Posterior cingulate gyrus (tissue), 11 donors: ENCODE measurements around the gene TSHZ1.
"Not testable (repeated sequence)": the region's sequence is repeated elsewhere in the genome, so short reads cannot be mapped to it uniquely, and the experiment has no call there.

ENCODE experiments used
- DNase-seq, 10 donors: peaks; one replicate each; pipeline versions ENCODE4 v3.0.0 to v3.0.0-alpha.2; 2020 to 2021; ENCODE audit warnings: mixed read lengths in 3 of 10
- intact Hi-C: fragments of 100-400 bp; cut with DNase I; formaldehyde crosslinking; loops from one replicate; pipeline ENCODE4 v1.15.1; 2023

Gene TSHZ1

GRCh38 chr18:75290737-75291358, 80.3 kb downstream of the TSHZ1 start:
- intact Hi-C loops = no loop called here
- no peak for DNase-seq

- intact Hi-C loops = no loop called here
- DNase-seq = no peak
Measured at GRCh38 chr18:75291460-75291859, 80.9 kb downstream of the TSHZ1 start.

GRCh38 chr18:75293591-75293990, 83.0 kb downstream of the TSHZ1 start:
- DNase-seq = no peak
- intact Hi-C loops = no loop called here

DNA sequence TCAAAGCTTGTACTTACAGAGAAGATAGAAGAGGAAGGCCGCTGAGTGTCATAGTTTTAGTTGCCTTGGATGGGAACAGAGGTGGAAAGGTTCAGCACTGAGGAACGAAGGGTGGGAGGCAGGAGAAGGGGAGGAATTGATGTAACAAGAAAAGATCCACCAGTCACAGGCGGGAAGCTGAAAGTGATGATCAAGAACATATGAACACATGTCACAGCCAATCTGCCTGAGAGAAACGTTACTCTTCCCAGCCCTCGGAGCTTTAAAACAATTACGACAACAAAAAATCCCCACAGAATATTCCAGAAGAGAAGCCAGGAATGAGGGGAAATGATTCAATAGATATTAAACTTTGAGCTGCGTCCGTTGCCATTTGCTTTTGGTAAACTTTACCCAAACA, 87.1 kb downstream of the TSHZ1 start:
- no peak for DNase-seq
- intact Hi-C loops = no loop called here

- peak in 1 of 10 donors; percentile 67 for DNase-seq
- intact Hi-C loops = no loop called here
Measured at GRCh38 chr18:75304678-75305557, 94.3 kb downstream of the TSHZ1 start.

- intact Hi-C loops = no loop called here
- DNase-seq = no peak
Measured at GRCh38 chr18:75305984-75306383, 95.4 kb downstream of the TSHZ1 start.

DNA sequence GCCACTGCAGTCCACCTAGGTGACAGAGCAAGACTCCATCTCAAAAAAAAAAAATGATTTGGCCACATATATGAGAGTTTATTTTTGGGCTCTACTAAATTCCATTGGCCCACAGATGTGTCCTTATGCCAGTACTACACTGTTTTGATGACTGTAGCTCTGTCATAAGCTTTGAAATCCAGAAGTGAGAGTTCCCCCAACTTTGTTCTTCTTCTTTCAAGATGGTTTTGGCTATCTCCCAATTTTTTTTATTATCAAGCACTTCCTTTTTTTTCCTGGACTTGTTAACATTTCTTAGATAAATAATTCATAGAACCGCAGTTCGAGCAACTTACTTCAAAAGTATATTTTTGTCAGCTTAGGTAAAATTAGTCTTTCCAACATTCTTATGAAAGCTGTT, 96.9 kb downstream of the TSHZ1 start:
- DNase-seq = no peak
- intact Hi-C loops = no loop called here

DNA sequence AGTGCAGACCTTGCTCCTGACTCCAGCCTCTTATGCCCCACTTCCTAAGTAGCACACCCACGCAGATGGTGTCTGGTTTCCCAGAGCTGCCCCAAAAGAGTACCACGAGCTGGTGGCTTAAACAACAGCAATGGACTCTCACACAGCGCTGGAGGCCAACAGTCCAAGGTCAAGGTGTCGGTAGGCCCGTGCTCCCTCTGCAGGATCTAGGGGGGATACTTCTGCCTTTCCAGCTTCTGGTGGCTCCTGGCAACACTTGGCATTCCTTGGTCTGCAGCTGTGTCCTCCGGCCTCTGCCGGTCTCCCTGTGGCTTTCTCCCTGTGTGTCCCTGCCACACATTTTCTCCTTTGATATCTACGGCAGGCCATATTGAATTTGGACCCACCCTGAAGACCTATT, 99.0 kb downstream of the TSHZ1 start:
- intact Hi-C loops = no loop called here

DNA sequence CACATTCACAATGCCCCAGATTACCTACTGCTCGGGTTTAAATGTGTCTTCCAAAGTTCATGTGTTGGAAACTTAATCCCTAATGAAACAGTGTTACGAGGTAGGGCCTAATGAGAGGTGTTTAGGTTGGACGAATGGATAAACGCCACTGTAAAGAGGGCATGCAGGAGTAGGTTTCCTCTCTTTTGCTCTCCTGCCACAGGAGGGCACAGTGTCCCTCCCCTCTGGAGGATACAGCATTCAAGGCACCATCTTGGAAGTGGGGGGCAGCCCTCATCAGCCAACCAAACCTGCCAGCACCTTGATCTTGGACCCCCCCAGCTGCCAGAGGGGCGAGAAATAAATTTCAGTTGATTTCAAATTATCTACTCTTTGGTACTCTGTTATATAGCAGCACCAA, 103.5 kb downstream of the TSHZ1 start:
- no peak for DNase-seq
- intact Hi-C loops = no loop called here

More for the DNA sequence above, 99.0 kb downstream of the TSHZ1 start:
- peak in 1 of 10 donors; percentile 48 for DNase-seq

- intact Hi-C loops = no loop called here
Measured at GRCh38 chr18:75314606-75315005, 104.0 kb downstream of the TSHZ1 start.

GRCh38 chr18:75316223-75316622, 105.6 kb downstream of the TSHZ1 start:
- intact Hi-C loops = no loop called here
- no peak for DNase-seq

More at GRCh38 chr18:75314606-75315005, 104.0 kb downstream of the TSHZ1 start:
- no peak for DNase-seq

- intact Hi-C loops = no loop called here
- DNase-seq = no peak
Measured at GRCh38 chr18:75316826-75317225, 106.2 kb downstream of the TSHZ1 start.

DNA sequence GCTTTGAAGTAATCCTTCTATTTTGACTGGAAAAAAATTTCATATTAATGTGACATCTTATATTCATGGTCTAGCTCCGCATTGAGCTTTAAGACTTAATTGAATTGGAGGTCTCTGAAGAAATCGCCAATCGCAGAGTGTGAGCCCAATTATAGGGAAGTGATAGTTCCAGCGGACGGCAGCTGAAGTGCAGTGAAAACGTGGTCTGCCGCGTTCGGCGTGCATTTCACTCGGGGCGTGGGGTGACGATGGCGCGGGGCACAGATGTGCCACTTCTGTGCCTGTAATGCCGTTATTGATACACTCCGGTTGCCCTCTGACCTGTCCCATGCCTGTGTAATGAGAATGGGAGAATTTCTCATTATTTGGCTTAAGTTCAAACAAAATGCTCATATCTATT, 106.7 kb downstream of the TSHZ1 start:
- intact Hi-C loops = no loop called here
- DNase-seq = peak in 1 of 10 donors; percentile 77

- DNase-seq = no peak
- intact Hi-C loops = no loop called here
Measured at GRCh38 chr18:75317703-75318102, 107.1 kb downstream of the TSHZ1 start.

- DNase-seq = peak in 1 of 10 donors; percentile 69
- intact Hi-C loops = no loop called here
Measured at GRCh38 chr18:75319905-75320304, 109.3 kb downstream of the TSHZ1 start.

DNA sequence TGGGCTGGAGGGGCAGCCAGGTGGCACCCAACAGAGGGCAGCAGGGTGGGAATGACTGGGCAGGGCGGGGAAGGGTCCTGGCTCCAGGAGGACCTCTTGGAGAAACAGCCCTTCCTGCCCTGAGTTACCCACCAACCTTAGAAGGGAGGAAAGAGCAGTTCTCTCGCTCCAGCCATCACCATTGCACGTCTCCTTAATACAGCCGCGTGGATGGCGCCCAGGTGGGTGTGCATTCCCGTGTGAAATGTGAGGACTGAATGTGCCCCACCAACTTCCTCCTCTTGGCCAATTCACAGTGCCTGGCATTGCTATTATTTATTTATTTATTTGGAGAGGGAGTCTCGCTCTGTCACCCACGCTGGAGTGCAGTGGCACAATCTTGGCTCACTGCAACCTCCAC, 109.9 kb downstream of the TSHZ1 start:
- intact Hi-C loops = no loop called here

GRCh38 chr18:75321431-75321830, 110.8 kb downstream of the TSHZ1 start:
- DNase-seq = no peak
- intact Hi-C loops = no loop called here

More for the DNA sequence above, 109.9 kb downstream of the TSHZ1 start:
- DNase-seq = peak in 1 of 10 donors; percentile 63

GRCh38 chr18:75322206-75322605, 111.6 kb downstream of the TSHZ1 start:
- intact Hi-C loops = no loop called here
- peak in 1 of 10 donors; percentile 67 for DNase-seq

GRCh38 chr18:75323821-75324585, 113.4 kb downstream of the TSHZ1 start:
- DNase-seq = no peak
- intact Hi-C loops = no loop called here

DNA sequence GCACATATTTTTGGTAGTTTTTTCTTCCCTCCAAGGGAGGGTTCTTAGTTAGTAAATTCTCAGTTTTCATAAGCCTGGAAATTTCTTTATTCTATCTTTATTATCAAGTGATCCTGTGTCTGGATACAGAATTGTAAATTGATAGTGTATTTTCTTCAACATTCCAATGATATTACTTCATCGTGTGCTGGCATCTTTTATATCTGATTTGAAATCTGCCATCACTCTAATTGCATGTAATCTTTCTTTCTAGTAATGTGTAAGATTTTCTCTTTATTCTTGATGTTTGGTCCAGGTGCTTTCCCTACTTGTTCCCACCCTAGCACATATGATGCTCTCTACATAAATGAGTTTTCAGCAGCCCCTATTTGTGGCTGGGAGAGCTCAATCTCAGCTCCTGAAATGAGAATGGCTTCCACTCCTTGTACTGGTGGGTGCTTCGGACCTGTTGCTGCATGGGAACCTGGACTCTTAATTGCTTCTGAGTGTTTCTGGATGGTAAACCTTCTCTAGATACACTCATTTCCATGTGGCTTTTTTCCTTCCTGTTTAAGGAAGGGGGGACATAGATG, 114.2 kb downstream of the TSHZ1 start:
- intact Hi-C loops = no loop called here
- DNase-seq = no peak

DNA sequence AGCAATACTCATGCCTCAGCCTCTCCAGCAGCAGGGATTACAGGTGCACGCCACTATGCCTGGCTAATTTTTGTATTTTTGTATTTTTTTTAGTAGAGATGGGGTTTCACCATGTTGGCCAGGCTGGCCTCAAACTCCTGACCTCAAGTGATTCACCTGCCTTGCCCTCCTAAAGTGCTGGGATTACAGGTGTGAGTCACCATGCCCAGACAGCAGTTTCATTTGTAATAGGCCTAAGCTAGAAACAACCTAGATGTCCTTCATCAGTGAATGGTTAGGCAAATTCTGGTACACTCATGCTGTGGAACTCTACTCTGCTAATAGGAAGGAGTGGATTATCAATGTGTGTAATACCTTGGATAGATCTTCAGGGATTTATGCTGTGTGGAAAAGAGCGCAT, 119.2 kb downstream of the TSHZ1 start:
- DNase-seq, intact Hi-C loops: not testable (repeated sequence)
